Activated naive CD8-positive, alpha-beta T cell treated with anti-CD3 and anti-CD28 coated beads for 36 hours (primary cell): Measurements from ENCODE around the gene P2RX7. TPM values are rescaled to one million over a fixed set of nuclear protein-coding genes. Genes with fewer than 3 reads are reported as not detected.

ENCODE experiments used
- DNase-seq: peaks from one replicate; pipeline ENCODE4 v3.0.0; 2021
- H3K27ac Mint-ChIP-seq: one replicate; pipeline ENCODE4 v1.8.0; 2022; ENCODE audit warnings: mild to moderate bottlenecking, moderate library complexity, mixed read lengths
- H3K27me3 Mint-ChIP-seq: one replicate; pipeline ENCODE4 v1.8.0; 2022; ENCODE audit warnings: mild to moderate bottlenecking, mixed read lengths
- H3K36me3 Mint-ChIP-seq: one replicate; pipeline ENCODE4 v1.8.0; 2021; ENCODE audit warnings: mild to moderate bottlenecking, mixed read lengths
- H3K4me1 Mint-ChIP-seq: one replicate; pipeline ENCODE4 v1.8.0; 2021; ENCODE audit warnings: mixed read lengths
- H3K4me3 Mint-ChIP-seq: one replicate; pipeline ENCODE4 v1.8.0; 2022; ENCODE audit warnings: mild to moderate bottlenecking, moderate library complexity, mixed read lengths
- H3K9me3 Mint-ChIP-seq: one replicate; pipeline ENCODE4 v1.8.0; 2022; ENCODE audit warnings: mixed read lengths
- total RNA-seq, 2 experiments: library from RNA; stranded (reverse); gene quantifications; one replicate each; pipeline ENCODE4 v1.2.3, GENCODE V29; 2021

P2RX7 gene
- total RNA-seq, 2 experiments from 2014 or later: 3.6 to 3.9 TPM

- H3K4me3 Mint-ChIP-seq: peak overlapping the region; percentile 75
- H3K27me3 Mint-ChIP-seq: peaks cover 16% of the 10 kb centered on the region
- peaks cover 2% of the 10 kb centered on the region for H3K36me3 Mint-ChIP-seq
- H3K9me3 Mint-ChIP-seq: peaks cover 2% of the 10 kb centered on the region
- H3K27ac Mint-ChIP-seq: no peak overlapping the region
- H3K4me1 Mint-ChIP-seq: peaks cover 28% of the 10 kb centered on the region
- no peak for DNase-seq
These were observed 36.4 kb upstream of the P2RX7 start for GRCh38 chr12:121096199-121096798.

- no peak for DNase-seq
- Mint-ChIP-seq H3K36me3 (peaks cover 2% of the 10 kb centered on the region), H3K4me3 (no peak overlapping the region), H3K27ac (no peak overlapping the region), H3K27me3 (peaks cover 14% of the 10 kb centered on the region), H3K4me1 (peaks cover 10% of the 10 kb centered on the region), H3K9me3 (peaks cover 2% of the 10 kb centered on the region)
These were observed 32.9 kb upstream of the P2RX7 start for GRCh38 chr12:121099779-121100178.

- Mint-ChIP-seq H3K36me3 (peaks cover 2% of the 10 kb centered on the region), H3K9me3 (peaks cover 5% of the 10 kb centered on the region), H3K4me1 (no peaks in the 10 kb centered on the region), H3K27ac (no peak overlapping the region), H3K27me3 (peaks cover 3% of the 10 kb centered on the region), H3K4me3 (no peak overlapping the region)
- DNase-seq: no peak
These were observed 30.4 kb upstream of the P2RX7 start for GRCh38 chr12:121102307-121102706.

GRCh38 chr12:121107681-121108080 lies 25.0 kb upstream of the P2RX7 start:
- no peak overlapping the region for H3K4me3 Mint-ChIP-seq
- H3K9me3 Mint-ChIP-seq: peaks cover 3% of the 10 kb centered on the region
- no peaks in the 10 kb centered on the region for H3K27me3 Mint-ChIP-seq
- no peak overlapping the region for H3K27ac Mint-ChIP-seq
- DNase-seq: no peak
- H3K4me1 Mint-ChIP-seq: no peaks in the 10 kb centered on the region
- no peaks in the 10 kb centered on the region for H3K36me3 Mint-ChIP-seq

GRCh38 chr12:121108492-121108891 lies 24.2 kb upstream of the P2RX7 start:
- no peaks in the 10 kb centered on the region for H3K27me3 Mint-ChIP-seq
- no peak for DNase-seq
- no peak overlapping the region for H3K27ac Mint-ChIP-seq
- no peak overlapping the region for H3K4me3 Mint-ChIP-seq
- peaks cover 3% of the 10 kb centered on the region for H3K9me3 Mint-ChIP-seq
- H3K36me3 Mint-ChIP-seq: no peaks in the 10 kb centered on the region
- H3K4me1 Mint-ChIP-seq: no peaks in the 10 kb centered on the region

GRCh38 chr12:121110211-121110940 lies 22.3 kb upstream of the P2RX7 start:
- Mint-ChIP-seq H3K36me3 (no peaks in the 10 kb centered on the region), H3K27ac (no peak overlapping the region), H3K9me3 (no peaks in the 10 kb centered on the region), H3K27me3 (no peaks in the 10 kb centered on the region), H3K4me3 (no peak overlapping the region), H3K4me1 (no peaks in the 10 kb centered on the region)
- DNase-seq: peak; percentile 42

- DNase-seq: no peak
- no peaks in the 10 kb centered on the region for H3K36me3 Mint-ChIP-seq
- H3K4me3 Mint-ChIP-seq: no peak overlapping the region
These were observed 21.0 kb upstream of the P2RX7 start for GRCh38 chr12:121111684-121112083.

GRCh38 chr12:121112496-121112895 lies 20.2 kb upstream of the P2RX7 start:
- Mint-ChIP-seq H3K9me3 (no peaks in the 10 kb centered on the region), H3K27ac (no peak overlapping the region), H3K4me3 (no peak overlapping the region), H3K4me1 (no peaks in the 10 kb centered on the region), H3K27me3 (no peaks in the 10 kb centered on the region), H3K36me3 (no peaks in the 10 kb centered on the region)
- DNase-seq: no peak

More at GRCh38 chr12:121111684-121112083, 21.0 kb upstream of the P2RX7 start:
- H3K9me3 Mint-ChIP-seq: no peaks in the 10 kb centered on the region
- no peaks in the 10 kb centered on the region for H3K4me1 Mint-ChIP-seq
- H3K27me3 Mint-ChIP-seq: no peaks in the 10 kb centered on the region
- H3K27ac Mint-ChIP-seq: no peak overlapping the region

GRCh38 chr12:121113057-121113456 lies 19.6 kb upstream of the P2RX7 start:
- DNase-seq: no peak

GRCh38 chr12:121114019-121114639 lies 18.5 kb upstream of the P2RX7 start:
- Mint-ChIP-seq H3K27me3 (no peaks in the 10 kb centered on the region), H3K4me3 (no peak overlapping the region)

More at GRCh38 chr12:121113057-121113456, 19.6 kb upstream of the P2RX7 start:
- no peaks in the 10 kb centered on the region for H3K4me1 Mint-ChIP-seq
- H3K27me3 Mint-ChIP-seq: no peaks in the 10 kb centered on the region
- H3K4me3 Mint-ChIP-seq: no peak overlapping the region
- no peaks in the 10 kb centered on the region for H3K36me3 Mint-ChIP-seq
- no peak overlapping the region for H3K27ac Mint-ChIP-seq
- no peaks in the 10 kb centered on the region for H3K9me3 Mint-ChIP-seq

GRCh38 chr12:121114806-121115205 lies 17.9 kb upstream of the P2RX7 start:
- Mint-ChIP-seq H3K9me3 (no peaks in the 10 kb centered on the region), H3K4me3 (no peak overlapping the region), H3K36me3 (no peaks in the 10 kb centered on the region), H3K27me3 (no peaks in the 10 kb centered on the region), H3K4me1 (no peaks in the 10 kb centered on the region), H3K27ac (no peak overlapping the region)
- DNase-seq: no peak

More at GRCh38 chr12:121114019-121114639, 18.5 kb upstream of the P2RX7 start:
- no peaks in the 10 kb centered on the region for H3K4me1 Mint-ChIP-seq
- DNase-seq: no peak
- H3K9me3 Mint-ChIP-seq: no peaks in the 10 kb centered on the region
- H3K27ac Mint-ChIP-seq: no peak overlapping the region
- no peaks in the 10 kb centered on the region for H3K36me3 Mint-ChIP-seq

GRCh38 chr12:121115530-121115929 lies 17.1 kb upstream of the P2RX7 start:
- no peaks in the 10 kb centered on the region for H3K27me3 Mint-ChIP-seq
- H3K36me3 Mint-ChIP-seq: no peaks in the 10 kb centered on the region
- H3K27ac Mint-ChIP-seq: no peak overlapping the region
- no peak for DNase-seq
- H3K4me3 Mint-ChIP-seq: no peak overlapping the region
- no peaks in the 10 kb centered on the region for H3K4me1 Mint-ChIP-seq
- no peaks in the 10 kb centered on the region for H3K9me3 Mint-ChIP-seq

GRCh38 chr12:121116318-121117225 lies 16.1 kb upstream of the P2RX7 start:
- Mint-ChIP-seq H3K27ac (no peak overlapping the region), H3K36me3 (no peaks in the 10 kb centered on the region), H3K4me1 (no peaks in the 10 kb centered on the region), H3K9me3 (no peaks in the 10 kb centered on the region), H3K27me3 (no peaks in the 10 kb centered on the region), H3K4me3 (no peak overlapping the region)
- DNase-seq: no peak

GRCh38 chr12:121117226-121117777 lies 15.4 kb upstream of the P2RX7 start:
- Mint-ChIP-seq H3K27ac (no peak overlapping the region), H3K4me3 (no peak overlapping the region), H3K4me1 (no peaks in the 10 kb centered on the region), H3K36me3 (no peaks in the 10 kb centered on the region), H3K9me3 (no peaks in the 10 kb centered on the region), H3K27me3 (no peaks in the 10 kb centered on the region)
- no peak for DNase-seq
